HCT116 (cell line): Measurements from ENCODE around the gene BCL7A. TPM values are rescaled to one million over a fixed set of nuclear protein-coding genes. Genes with fewer than 3 reads are reported as not detected.

Experiments used
- ATAC-seq: fragments of 200-7000 bp; cut with Tn5 transposase; 2 replicates; pipeline ENCODE4 v1.9.1; 2020; ENCODE audit warnings: mild to moderate bottlenecking, moderate library complexity
- BruUV-seq: library from RNA; stranded (reverse); fragments of 400-500 nt; replicated peaks from 2 replicates; lab custom pipeline; 2021; lab: Mats Ljungman, UMichigan
- CTCF ChIA-PET: fragments of 300-600 bp; sonication (Branson Sonifier 250); formaldehyde crosslinking; loops from one replicate; lab custom pipeline; 2021; ENCODE audit warnings: antibody characterized with exemption; lab: Charles Lee
- POLR2A ChIA-PET: fragments of 300-600, 350-600 bp; sonication (Branson Sonifier 250); formaldehyde crosslinking; loops from one replicate; lab custom pipeline; 2021; ENCODE audit warnings: antibody characterized with exemption; lab: Charles Lee
- RAD21 ChIA-PET, 2 experiments: fragments of 300-600 bp; sonication (Branson Sonifier 250); formaldehyde crosslinking; loops; one replicate each; lab custom pipeline; 2023; ENCODE audit warnings: low total read pairs in 2 of 2; ENCODE audit not compliant: uncharacterized antibody in 2 of 2, unreplicated experiment in 2 of 2, low non-redundant PET in 1 of 2; lab: Charles Lee
- DNase-seq: peaks from one replicate; pipeline ENCODE4 v3.0.0-alpha.2; 2010; ENCODE audit warnings: low read depth, low spot score
- H2AFZ ChIP-seq: fragments of 200-600 bp; shearing (Covaris generic), sonication (generic); 2 replicates; pipeline ENCODE4 v1.6.1; 2017; ENCODE audit warnings: low read depth, mixed run types, mixed read lengths, antibody characterized with exemption, low read length; ENCODE audit not compliant: poor library complexity, severe bottlenecking
- H3K27ac ChIP-seq: 2 replicates; pipeline ENCODE4 v1.5.1; 2012; ENCODE audit warnings: low read depth, low read length
- H3K27me3 ChIP-seq: fragments of 200-600 bp; sonication (generic); 2 replicates; pipeline ENCODE4 v1.6.1; 2016; ENCODE audit warnings: mixed run types, low read length, mixed read lengths; ENCODE audit not compliant: insufficient read depth
- H3K36me3 ChIP-seq, 2 experiments: fragments of 200-500 bp in 1 of 2; fragments of 200-600 bp in 1 of 2; sonication (Bioruptor generic) in 1 of 2; sonication (generic) in 1 of 2; 2 replicates each; pipeline versions ENCODE4 v1.5.1 to v1.6.1; 2014 to 2016; ENCODE audit warnings: low read length in 2 of 2, inconsistent platforms in 1 of 2, mixed read lengths in 1 of 2, mixed run types in 1 of 2; ENCODE audit not compliant: insufficient read depth in 2 of 2, control insufficient read depth in 1 of 2
- H3K4me1 ChIP-seq, 2 experiments: fragments of 200-600 bp in 1 of 2; sonication (generic) in 1 of 2; 2 replicates each; pipeline versions ENCODE4 v1.5.1 to v1.6.1; 2012 to 2017; ENCODE audit warnings: low read length in 2 of 2, inconsistent platforms in 1 of 2, mild to moderate bottlenecking in 1 of 2, mixed read lengths in 1 of 2, mixed run types in 1 of 2, moderate library complexity in 1 of 2; ENCODE audit not compliant: insufficient read depth in 2 of 2, control insufficient read depth in 1 of 2
- H3K4me2 ChIP-seq: fragments of 200-600 bp; sonication (generic); 2 replicates; pipeline ENCODE4 v1.6.1; 2017; ENCODE audit warnings: mixed run types, low read length, mixed read lengths
- H3K4me3 ChIP-seq, 2 experiments: fragments of 200-600 bp in 1 of 2; sonication (generic) in 1 of 2; replicated peaks in 1 of 2; 2 replicates each; pipeline ENCODE4 v1.5.1; 2011 to 2016; ENCODE audit warnings: low read length in 2 of 2, control low read depth in 1 of 2, low read depth in 1 of 2, mild to moderate bottlenecking in 1 of 2, mixed read lengths in 1 of 2, mixed run types in 1 of 2
- H3K79me2 ChIP-seq: fragments of 200-600 bp; sonication (generic); 2 replicates; pipeline ENCODE4 v1.6.1; 2017; ENCODE audit warnings: mild to moderate bottlenecking, mixed run types, low read length, moderate library complexity, mixed read lengths; ENCODE audit not compliant: insufficient read depth
- H3K9ac ChIP-seq: fragments of 200-600 bp; sonication (generic); 2 replicates; pipeline ENCODE4 v1.6.1; 2016; ENCODE audit warnings: low read length, mixed read lengths
- H3K9me2 ChIP-seq: fragments of 200-600 bp; sonication (generic), shearing (Covaris generic); 2 replicates; pipeline ENCODE4 v1.6.1; 2017; ENCODE audit warnings: mixed run types, mild to moderate bottlenecking, moderate library complexity; ENCODE audit not compliant: insufficient read depth
- H3K9me3 ChIP-seq, 2 experiments: fragments of 200-500 bp in 1 of 2; fragments of 200-600 bp in 1 of 2; sonication (Bioruptor generic) in 1 of 2; sonication (generic) in 1 of 2; 2 replicates each; pipeline ENCODE4 v1.6.1; 2014 to 2017; ENCODE audit warnings: low read length in 2 of 2, mixed read lengths in 2 of 2, inconsistent platforms in 1 of 2, low read depth in 1 of 2, mild to moderate bottlenecking in 1 of 2, mixed run types in 1 of 2, moderate library complexity in 1 of 2; ENCODE audit not compliant: control insufficient read depth in 1 of 2, insufficient read depth in 1 of 2
- H4K20me1 ChIP-seq: fragments of 200-600 bp; sonication (generic), shearing (Covaris generic); 2 replicates; pipeline ENCODE4 v1.6.1; 2017; ENCODE audit warnings: mixed run types, mild to moderate bottlenecking, moderate library complexity; ENCODE audit not compliant: insufficient read depth
- ATF3 ChIP-seq: IDR thresholded peaks from 2 replicates; pipeline ENCODE4 v1.6.1; 2012
- CBX3 ChIP-seq: IDR thresholded peaks from 2 replicates; pipeline ENCODE4 v1.6.1; 2012; ENCODE audit warnings: low read depth
- CEBPB ChIP-seq: IDR thresholded peaks from 2 replicates; pipeline ENCODE4 v1.6.1; 2012; ENCODE audit warnings: low read depth
- EGR1 ChIP-seq: IDR thresholded peaks from 2 replicates; pipeline ENCODE4 v1.6.1; 2012; ENCODE audit warnings: low read depth
- ELF1 ChIP-seq: IDR thresholded peaks from 2 replicates; pipeline ENCODE4 v1.6.1; 2012; ENCODE audit warnings: low read depth, borderline replicate concordance
- EZH2phosphoT487 ChIP-seq: fragments of 200-600 bp; IDR thresholded peaks from 2 replicates; pipeline ENCODE4 v1.6.1; 2018; ENCODE audit warnings: antibody characterized with exemption, borderline replicate concordance
- JUND ChIP-seq: IDR thresholded peaks from 2 replicates; pipeline ENCODE4 v1.6.1; 2012
- MAX ChIP-seq: IDR thresholded peaks from 2 replicates; pipeline ENCODE4 v1.6.1; 2012
- POLR2A ChIP-seq: IDR thresholded peaks from 2 replicates; pipeline ENCODE4 v1.7.0; 2011; ENCODE audit warnings: borderline replicate concordance; ENCODE audit not compliant: insufficient read depth, insufficient read length; ENCODE audit errors: extremely low read depth
- RAD21 ChIP-seq: IDR thresholded peaks from 2 replicates; pipeline ENCODE4 v1.6.1; 2012; ENCODE audit warnings: low read depth, mild to moderate bottlenecking
- REST ChIP-seq: IDR thresholded peaks from 2 replicates; pipeline ENCODE4 v1.6.1; 2012; ENCODE audit warnings: low read depth
- SIN3A ChIP-seq: IDR thresholded peaks from 2 replicates; pipeline ENCODE4 v1.6.1; 2012; ENCODE audit warnings: low read depth
- SP1 ChIP-seq: IDR thresholded peaks from 2 replicates; pipeline ENCODE4 v1.6.1; 2012; ENCODE audit warnings: low read depth
- YY1 ChIP-seq: IDR thresholded peaks from 2 replicates; pipeline ENCODE4 v1.6.1; 2011; ENCODE audit warnings: low read length, low read depth, moderate library complexity, mild to moderate bottlenecking; ENCODE audit not compliant: insufficient replicate concordance; ENCODE audit errors: extremely low read depth
- ZFX ChIP-seq: fragments of 450-650 bp; IDR thresholded peaks from 2 replicates; pipeline ENCODE4 v1.6.1; 2017
- intact Hi-C: fragments of 100-400 bp; cut with micrococcal nuclease; formaldehyde crosslinking; loops from 2 replicates; pipeline ENCODE4 v1.10.0; 2022
- total RNA-seq: library from RNA; stranded (reverse); gene quantifications from one replicate; pipeline ENCODE4 v1.2.1, GENCODE V29; 2021; ENCODE audit not compliant: unreplicated experiment

Gene BCL7A
- total RNA-seq, 1 experiment from 2014 or later, result 14.2 TPM

- Histone ChIP-seq H3K9me3 (no peaks in the 10 kb centered on the region), H3K4me2 (no peak overlapping the region)
- TF ChIP-seq MAX (no peak), EGR1 (no peak), ATF3 (no peak), YY1 (no peak), SP1 (no peak), POLR2A (no peak), RAD21 (no peak), CBX3 (no peak)
- TF ChIP-seq, all 23 proteins: peak for 0
- H3K9ac ChIP-seq, result no peak overlapping the region
- intact Hi-C loops, result no loop called here
- no peak overlapping the region for H2AFZ ChIP-seq
- POLR2A ChIA-PET, result no interaction called here
- RAD21 ChIA-PET, result no interaction called here
- H3K4me3 ChIP-seq, result no peak overlapping the region
- no peak overlapping the region for H3K27ac ChIP-seq
- no TSS peak for BruUV-seq
- no peaks in the 10 kb centered on the region for H3K79me2 ChIP-seq
- ATAC-seq (no peak), DNase-seq (no peak)
- H3K4me1 ChIP-seq, result no peaks in the 10 kb centered on the region
- no peaks in the 10 kb centered on the region for H3K27me3 ChIP-seq
- CTCF ChIA-PET, result no interaction called here
- H4K20me1 ChIP-seq, result no peaks in the 10 kb centered on the region
- H3K36me3 ChIP-seq, result no peaks in the 10 kb centered on the region
- H3K9me2 ChIP-seq, result no peaks in the 10 kb centered on the region
Observed at GRCh38 chr12:122013136-122013535, 8.5 kb upstream of the BCL7A start.

GRCh38 chr12:122013791-122014590 is 7.7 kb upstream of the BCL7A start:
- H3K27ac ChIP-seq, result no peak overlapping the region
- DNase-seq (no peak), ATAC-seq (no peak)
- H2AFZ ChIP-seq, result no peak overlapping the region
- no peaks in the 10 kb centered on the region for H3K79me2 ChIP-seq
- H3K4me3 ChIP-seq, result no peak overlapping the region
- H3K9me3 ChIP-seq, result no peaks in the 10 kb centered on the region
- no peaks in the 10 kb centered on the region for H3K36me3 ChIP-seq
- intact Hi-C loops, result no loop called here
- BruUV-seq, result no TSS peak
- POLR2A ChIA-PET, result no interaction called here
- no peaks in the 10 kb centered on the region for H3K27me3 ChIP-seq
- H3K4me1 ChIP-seq, result no peaks in the 10 kb centered on the region
- RAD21 ChIA-PET, result no interaction called here
- CTCF ChIA-PET, result no interaction called here
- no peak overlapping the region for H3K9ac ChIP-seq
- no peaks in the 10 kb centered on the region for H3K9me2 ChIP-seq
- no peaks in the 10 kb centered on the region for H4K20me1 ChIP-seq
- no peak overlapping the region for H3K4me2 ChIP-seq
- TF ChIP-seq ELF1, result no peak
- no peak for TF ChIP-seq EGR1
- no peak for TF ChIP-seq CEBPB
- no peak for TF ChIP-seq REST
- no peak for TF ChIP-seq SIN3A
- TF ChIP-seq JUND, result no peak
- TF ChIP-seq CBX3, result no peak
- TF ChIP-seq POLR2A, result no peak
- no peak for TF ChIP-seq ZFX
- no peak for TF ChIP-seq EZH2phosphoT487
- TF ChIP-seq RAD21, result no peak
- no peak for TF ChIP-seq ATF3
- TF ChIP-seq SP1, result no peak
